ENCODE data around the gene PRM2.

DNA sequence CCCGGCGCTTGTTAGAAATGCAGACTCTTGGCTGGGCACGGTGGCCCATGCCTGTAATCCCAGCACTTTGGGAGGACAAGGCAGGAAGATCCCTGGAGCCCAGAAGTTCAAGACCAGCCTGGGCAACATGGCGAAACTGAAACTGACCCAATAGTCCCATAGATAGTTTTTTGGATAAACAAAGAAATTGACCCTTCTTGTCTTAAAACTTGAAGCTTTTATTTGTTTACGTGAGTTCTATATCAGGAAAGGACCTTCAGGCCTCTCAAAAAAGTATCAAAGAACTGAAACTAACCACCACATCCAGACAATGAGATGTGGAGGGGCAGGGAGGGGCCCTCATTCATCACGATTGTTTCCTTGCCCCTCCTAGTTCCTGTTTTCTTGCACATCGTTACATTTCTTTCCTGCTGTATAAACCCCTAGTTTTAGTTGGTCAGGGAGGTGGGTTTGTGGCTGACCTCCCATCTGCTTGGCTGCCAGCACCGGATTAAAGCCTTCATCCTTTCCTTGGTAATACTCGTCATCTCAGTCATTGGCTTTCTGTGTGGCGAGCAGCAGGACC is 34.8 kb upstream of the PRM2 start:
- TF ChIP-seq POLR2AphosphoS5 (IDR thresholded peaks at IDR 0.05; ENCODE audit: low read depth) (no peak), CTCF (conservative IDR thresholded peaks at IDR 0.05; ENCODE audit: low read depth in 2 of 2) (no peak), EZH2 (IDR thresholded peaks at IDR 0.05; ENCODE audit: low read depth, unreplicated experiment) (no peak), JUNB (IDR thresholded peaks at IDR 0.05; ENCODE audit: unreplicated experiment) (no peak), CREB1 (CRISPR knock-in tag; IDR thresholded peaks at IDR 0.05; ENCODE audit: low read depth) (no peak), NANOG (IDR thresholded peaks at IDR 0.05; ENCODE audit: borderline replicate concordance) (no peak), EZH2phosphoT487 (IDR thresholded peaks at IDR 0.05; ENCODE audit: unreplicated experiment) (no peak), ZNF331 (CRISPR knock-in tag; IDR thresholded peaks at IDR 0.05; ENCODE audit: low read depth) (no peak), ETS1 (IDR thresholded peaks at IDR 0.05) (no peak), ZNF114 (CRISPR knock-in tag; IDR thresholded peaks at IDR 0.05) (no peak), STAT1 (IDR thresholded peaks at IDR 0.05; ENCODE audit: unreplicated experiment) (no peak)
- TF ChIP-seq, protein P1, sequence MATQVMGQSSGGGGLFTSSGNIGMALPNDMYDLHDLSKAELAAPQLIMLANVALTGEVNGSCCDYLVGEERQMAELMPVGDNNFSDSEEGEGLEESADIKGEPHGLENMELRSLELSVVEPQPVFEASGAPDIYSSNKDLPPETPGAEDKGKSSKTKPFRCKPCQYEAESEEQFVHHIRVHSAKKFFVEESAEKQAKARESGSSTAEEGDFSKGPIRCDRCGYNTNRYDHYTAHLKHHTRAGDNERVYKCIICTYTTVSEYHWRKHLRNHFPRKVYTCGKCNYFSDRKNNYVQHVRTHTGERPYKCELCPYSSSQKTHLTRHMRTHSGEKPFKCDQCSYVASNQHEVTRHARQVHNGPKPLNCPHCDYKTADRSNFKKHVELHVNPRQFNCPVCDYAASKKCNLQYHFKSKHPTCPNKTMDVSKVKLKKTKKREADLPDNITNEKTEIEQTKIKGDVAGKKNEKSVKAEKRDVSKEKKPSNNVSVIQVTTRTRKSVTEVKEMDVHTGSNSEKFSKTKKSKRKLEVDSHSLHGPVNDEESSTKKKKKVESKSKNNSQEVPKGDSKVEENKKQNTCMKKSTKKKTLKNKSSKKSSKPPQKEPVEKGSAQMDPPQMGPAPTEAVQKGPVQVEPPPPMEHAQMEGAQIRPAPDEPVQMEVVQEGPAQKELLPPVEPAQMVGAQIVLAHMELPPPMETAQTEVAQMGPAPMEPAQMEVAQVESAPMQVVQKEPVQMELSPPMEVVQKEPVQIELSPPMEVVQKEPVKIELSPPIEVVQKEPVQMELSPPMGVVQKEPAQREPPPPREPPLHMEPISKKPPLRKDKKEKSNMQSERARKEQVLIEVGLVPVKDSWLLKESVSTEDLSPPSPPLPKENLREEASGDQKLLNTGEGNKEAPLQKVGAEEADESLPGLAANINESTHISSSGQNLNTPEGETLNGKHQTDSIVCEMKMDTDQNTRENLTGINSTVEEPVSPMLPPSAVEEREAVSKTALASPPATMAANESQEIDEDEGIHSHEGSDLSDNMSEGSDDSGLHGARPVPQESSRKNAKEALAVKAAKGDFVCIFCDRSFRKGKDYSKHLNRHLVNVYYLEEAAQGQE (IDR thresholded peaks at IDR 0.05; ENCODE audit: unreplicated experiment), result no peak
- TF ChIP-seq, protein P2, sequence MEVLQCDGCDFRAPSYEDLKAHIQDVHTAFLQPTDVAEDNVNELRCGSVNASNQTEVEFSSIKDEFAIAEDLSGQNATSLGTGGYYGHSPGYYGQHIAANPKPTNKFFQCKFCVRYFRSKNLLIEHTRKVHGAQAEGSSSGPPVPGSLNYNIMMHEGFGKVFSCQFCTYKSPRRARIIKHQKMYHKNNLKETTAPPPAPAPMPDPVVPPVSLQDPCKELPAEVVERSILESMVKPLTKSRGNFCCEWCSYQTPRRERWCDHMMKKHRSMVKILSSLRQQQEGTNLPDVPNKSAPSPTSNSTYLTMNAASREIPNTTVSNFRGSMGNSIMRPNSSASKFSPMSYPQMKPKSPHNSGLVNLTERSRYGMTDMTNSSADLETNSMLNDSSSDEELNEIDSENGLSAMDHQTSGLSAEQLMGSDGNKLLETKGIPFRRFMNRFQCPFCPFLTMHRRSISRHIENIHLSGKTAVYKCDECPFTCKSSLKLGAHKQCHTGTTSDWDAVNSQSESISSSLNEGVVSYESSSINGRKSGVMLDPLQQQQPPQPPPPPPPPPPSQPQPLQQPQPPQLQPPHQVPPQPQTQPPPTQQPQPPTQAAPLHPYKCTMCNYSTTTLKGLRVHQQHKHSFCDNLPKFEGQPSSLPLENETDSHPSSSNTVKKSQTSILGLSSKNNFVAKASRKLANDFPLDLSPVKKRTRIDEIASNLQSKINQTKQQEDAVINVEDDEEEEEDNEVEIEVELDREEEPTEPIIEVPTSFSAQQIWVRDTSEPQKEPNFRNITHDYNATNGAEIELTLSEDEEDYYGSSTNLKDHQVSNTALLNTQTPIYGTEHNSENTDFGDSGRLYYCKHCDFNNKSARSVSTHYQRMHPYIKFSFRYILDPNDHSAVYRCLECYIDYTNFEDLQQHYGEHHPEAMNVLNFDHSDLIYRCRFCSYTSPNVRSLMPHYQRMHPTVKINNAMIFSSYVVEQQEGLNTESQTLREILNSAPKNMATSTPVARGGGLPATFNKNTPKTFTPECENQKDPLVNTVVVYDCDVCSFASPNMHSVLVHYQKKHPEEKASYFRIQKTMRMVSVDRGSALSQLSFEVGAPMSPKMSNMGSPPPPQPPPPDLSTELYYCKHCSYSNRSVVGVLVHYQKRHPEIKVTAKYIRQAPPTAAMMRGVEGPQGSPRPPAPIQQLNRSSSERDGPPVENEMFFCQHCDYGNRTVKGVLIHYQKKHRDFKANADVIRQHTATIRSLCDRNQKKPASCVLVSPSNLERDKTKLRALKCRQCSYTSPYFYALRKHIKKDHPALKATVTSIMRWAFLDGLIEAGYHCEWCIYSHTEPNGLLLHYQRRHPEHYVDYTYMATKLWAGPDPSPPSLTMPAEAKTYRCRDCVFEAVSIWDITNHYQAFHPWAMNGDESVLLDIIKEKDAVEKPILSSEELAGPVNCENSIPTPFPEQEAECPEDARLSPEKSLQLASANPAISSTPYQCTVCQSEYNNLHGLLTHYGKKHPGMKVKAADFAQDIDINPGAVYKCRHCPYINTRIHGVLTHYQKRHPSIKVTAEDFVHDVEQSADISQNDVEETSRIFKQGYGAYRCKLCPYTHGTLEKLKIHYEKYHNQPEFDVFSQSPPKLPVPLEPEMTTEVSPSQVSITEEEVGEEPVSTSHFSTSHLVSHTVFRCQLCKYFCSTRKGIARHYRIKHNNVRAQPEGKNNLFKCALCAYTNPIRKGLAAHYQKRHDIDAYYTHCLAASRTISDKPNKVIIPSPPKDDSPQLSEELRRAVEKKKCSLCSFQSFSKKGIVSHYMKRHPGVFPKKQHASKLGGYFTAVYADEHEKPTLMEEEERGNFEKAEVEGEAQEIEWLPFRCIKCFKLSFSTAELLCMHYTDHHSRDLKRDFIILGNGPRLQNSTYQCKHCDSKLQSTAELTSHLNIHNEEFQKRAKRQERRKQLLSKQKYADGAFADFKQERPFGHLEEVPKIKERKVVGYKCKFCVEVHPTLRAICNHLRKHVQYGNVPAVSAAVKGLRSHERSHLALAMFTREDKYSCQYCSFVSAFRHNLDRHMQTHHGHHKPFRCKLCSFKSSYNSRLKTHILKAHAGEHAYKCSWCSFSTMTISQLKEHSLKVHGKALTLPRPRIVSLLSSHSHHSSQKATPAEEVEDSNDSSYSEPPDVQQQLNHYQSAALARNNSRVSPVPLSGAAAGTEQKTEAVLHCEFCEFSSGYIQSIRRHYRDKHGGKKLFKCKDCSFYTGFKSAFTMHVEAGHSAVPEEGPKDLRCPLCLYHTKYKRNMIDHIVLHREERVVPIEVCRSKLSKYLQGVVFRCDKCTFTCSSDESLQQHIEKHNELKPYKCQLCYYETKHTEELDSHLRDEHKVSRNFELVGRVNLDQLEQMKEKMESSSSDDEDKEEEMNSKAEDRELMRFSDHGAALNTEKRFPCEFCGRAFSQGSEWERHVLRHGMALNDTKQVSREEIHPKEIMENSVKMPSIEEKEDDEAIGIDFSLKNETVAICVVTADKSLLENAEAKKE (CRISPR knock-in tag; IDR thresholded peaks at IDR 0.05), result no peak
